GM12878 (cell line): ENCODE data around the gene MAN1A1. TPM values are rescaled to one million over a fixed set of nuclear protein-coding genes. Genes with fewer than 3 reads are reported as not detected.

Experiments used
- ATAC-seq: fragments of 200-7000 bp; cut with Tn5 transposase; 3 replicates; pipeline ENCODE4 v1.9.1; 2020; ENCODE audit warnings: mild to moderate bottlenecking, moderate library complexity
- BruUV-seq: library from RNA; stranded (reverse); fragments of 400-500 nt; replicated peaks from 2 replicates; lab custom pipeline; 2021; lab: Mats Ljungman, UMichigan
- CTCF ChIA-PET: fragments of 300-600 bp; sonication (Branson Sonifier 250); formaldehyde crosslinking; extraction: SDS; loops from one replicate; lab custom pipeline; 2021; ENCODE audit warnings: inconsistent platforms; lab: Yijun Ruan, JAX
- POLR2A ChIA-PET: fragments of 350-600 bp; formaldehyde crosslinking; extraction: SDS; loops from one replicate; lab custom pipeline; 2021; ENCODE audit warnings: inconsistent platforms; lab: Charles Lee
- RAD21 ChIA-PET: fragments of 300-600 bp; sonication (Branson Sonifier 250); formaldehyde crosslinking; loops from one replicate; lab custom pipeline; 2023; ENCODE audit warnings: antibody characterized with exemption; ENCODE audit not compliant: unreplicated experiment; lab: Charles Lee
- SMC1A ChIA-PET: fragments of 300-600 bp; sonication (Branson Sonifier 250); formaldehyde crosslinking; loops from one replicate; lab custom pipeline; 2023; ENCODE audit not compliant: unreplicated experiment, uncharacterized antibody; lab: Charles Lee
- DNase-seq: peaks from one replicate; pipeline ENCODE4 v3.0.0-alpha.2; 2011; ENCODE audit warnings: low read depth, low spot score
- FAIRE-seq: peaks from 3 replicates; lab custom pipeline; 2011; peaks lifted over from hg19 to GRCh38; lab: Jason Lieb, UNC
- H2AFZ ChIP-seq: 2 replicates; pipeline ENCODE4 v1.6.0; 2011; ENCODE audit warnings: low read depth, low read length, control low read depth; ENCODE audit not compliant: control insufficient read depth
- H3K27ac ChIP-seq: 2 replicates; pipeline ENCODE4 v1.5.1; 2011; ENCODE audit warnings: control low read depth; ENCODE audit not compliant: control insufficient read depth, insufficient read depth
- H3K27me3 ChIP-seq, 2 experiments: replicated peaks in 1 of 2; 2 replicates each; pipeline versions ENCODE4 v1.6.0 to v1.6.1; 2011; ENCODE audit warnings: low read length in 1 of 2; ENCODE audit not compliant: control insufficient read depth in 2 of 2, insufficient read depth in 2 of 2
- H3K36me3 ChIP-seq, 2 experiments: 2 replicates each; pipeline ENCODE4 v1.5.1; 2011; ENCODE audit warnings: low read length in 1 of 2; ENCODE audit not compliant: control insufficient read depth in 2 of 2, insufficient read depth in 2 of 2
- H3K4me1 ChIP-seq: 2 replicates; pipeline ENCODE4 v1.6.1; 2011; ENCODE audit warnings: mild to moderate bottlenecking, low read length, moderate library complexity, mixed read lengths; ENCODE audit not compliant: control insufficient read depth, insufficient read depth
- H3K4me2 ChIP-seq: 2 replicates; pipeline ENCODE4 v1.6.0; 2011; ENCODE audit warnings: control low read depth; ENCODE audit not compliant: control insufficient read depth, insufficient read depth
- H3K4me3 ChIP-seq: fragments of 200-600 bp; sonication (generic); 2 replicates; pipeline ENCODE4 v1.5.1; 2016
- H3K79me2 ChIP-seq: 2 replicates; pipeline ENCODE4 v1.6.0; 2011; ENCODE audit warnings: low read length; ENCODE audit not compliant: control insufficient read depth, insufficient read depth
- H3K9ac ChIP-seq: 2 replicates; pipeline ENCODE4 v1.8.0; 2011; ENCODE audit warnings: low read length, control low read depth, mixed read lengths; ENCODE audit not compliant: control insufficient read depth, insufficient read depth
- H3K9me3 ChIP-seq: replicated peaks from 3 replicates; pipeline ENCODE4 v1.5.1; 2011; ENCODE audit warnings: mild to moderate bottlenecking, low read length; ENCODE audit not compliant: control insufficient read depth, insufficient read depth
- H4K20me1 ChIP-seq: 2 replicates; pipeline ENCODE4 v1.6.0; 2011; ENCODE audit not compliant: control insufficient read depth, insufficient read depth
- BMI1 ChIP-seq: fragments of 450-650 bp; IDR thresholded peaks from 2 replicates; pipeline ENCODE4 v1.6.1; 2016; ENCODE audit warnings: mild to moderate bottlenecking, moderate library complexity, borderline replicate concordance
- CBX3 ChIP-seq: fragments of 200-600 bp; sonication (generic); IDR thresholded peaks from 2 replicates; pipeline ENCODE4 v1.6.1; 2016; ENCODE audit warnings: low read depth, borderline replicate concordance
- CREB1 ChIP-seq: IDR thresholded peaks from 2 replicates; pipeline ENCODE4 v1.6.1; 2012; ENCODE audit warnings: low read depth, mild to moderate bottlenecking, inconsistent platforms
- DPF2 ChIP-seq: fragments of 450-650 bp; IDR thresholded peaks from 2 replicates; pipeline ENCODE4 v1.6.1; 2017; ENCODE audit warnings: mild to moderate bottlenecking
- ELK1 ChIP-seq: IDR thresholded peaks from 2 replicates; pipeline ENCODE4 v1.6.1; 2012; ENCODE audit warnings: low read depth, low read length, improper control_type of control experiment
- GATAD2B ChIP-seq: fragments of 450-650 bp; conservative IDR thresholded peaks from 2 replicates; pipeline ENCODE4 v1.6.1; 2017; ENCODE audit warnings: low read depth, mild to moderate bottlenecking, moderate library complexity
- HDGF ChIP-seq: fragments of 450-650 bp; IDR thresholded peaks from 2 replicates; pipeline ENCODE4 v1.6.1; 2016; ENCODE audit warnings: antibody characterized with exemption
- KLF5 ChIP-seq: fragments of 450-650 bp; IDR thresholded peaks from 2 replicates; pipeline ENCODE4 v1.6.1; 2014; ENCODE audit warnings: mild to moderate bottlenecking; ENCODE audit not compliant: partially characterized antibody
- NR2C2 ChIP-seq: IDR thresholded peaks from 2 replicates; pipeline ENCODE4 v1.6.1; 2011; ENCODE audit warnings: borderline replicate concordance, low read depth; ENCODE audit not compliant: control insufficient read depth, insufficient read length
- PAX8 ChIP-seq: fragments of 450-650 bp; IDR thresholded peaks from 2 replicates; pipeline ENCODE4 v1.6.1; 2017; ENCODE audit warnings: mild to moderate bottlenecking, moderate library complexity
- PKNOX1 ChIP-seq: fragments of 450-650 bp; IDR thresholded peaks from 2 replicates; pipeline ENCODE4 v1.6.1; 2016; ENCODE audit warnings: mild to moderate bottlenecking
- PRDM15 ChIP-seq: fragments of 450-650 bp; formaldehyde crosslinking; IDR thresholded peaks from 2 replicates; pipeline ENCODE4 v1.4.0; 2020; ENCODE audit warnings: mild to moderate bottlenecking, moderate library complexity
- REST ChIP-seq: IDR thresholded peaks from 2 replicates; pipeline ENCODE4 v1.6.1; 2012; ENCODE audit warnings: mild to moderate bottlenecking, low read depth, low read length
- RFX5 ChIP-seq: IDR thresholded peaks from 2 replicates; pipeline ENCODE4 v1.6.1; 2011; ENCODE audit warnings: low read depth, low read length, improper control_type of control experiment
- SIN3A ChIP-seq: IDR thresholded peaks from 2 replicates; pipeline ENCODE4 v1.6.1; 2012; ENCODE audit warnings: low read depth, low read length, improper control_type of control experiment
- SIX5 ChIP-seq: IDR thresholded peaks from 2 replicates; pipeline ENCODE4 v1.6.1; 2011; ENCODE audit warnings: mild to moderate bottlenecking, low read depth, low read length, moderate library complexity; ENCODE audit not compliant: severe bottlenecking
- SUZ12 ChIP-seq: fragments of 200-600 bp; sonication (generic); IDR thresholded peaks from one replicate; pipeline ENCODE4 v1.6.1; 2018; ENCODE audit warnings: antibody characterized with exemption, mild to moderate bottlenecking; ENCODE audit not compliant: unreplicated experiment
- WGBS: methylation state at CpG from one replicate; pipeline ENCODE4 v1.1.6; 2016; ENCODE audit warnings: low lambda C conversion rate; ENCODE audit not compliant: insufficient replicate concordance, insufficient coverage; ENCODE audit errors: missing lambda C conversion rate; 5-methylcytosine and 5-hydroxymethylcytosine counted together
- in situ Hi-C: fragments of 300-500 bp; cut with MboI; formaldehyde crosslinking; loops from 9 replicates; pipeline ENCODE4 v1.14.3; 2018; ENCODE audit warnings: mixed read lengths
- intact Hi-C: fragments of 100-400 bp; cut with micrococcal nuclease; formaldehyde crosslinking; loops from one replicate; pipeline ENCODE4 v1.14.2; 2022; ENCODE audit not compliant: unreplicated experiment
- polyA plus RNA-seq, 11 experiments: library from polyadenylated mRNA; depleted of rRNA in 4 of 11; unstranded in 6 of 11; stranded (reverse) in 5 of 11; fragments of >200 nt; fragmentation: Nextera tagmentation in 4 of 11; fragmentation: Illumina TruSeq in 1 of 11; extraction: Ambion mirVana in 4 of 11; extraction: Trizol in 1 of 11; gene quantifications; 1 replicate in 1 of 11; 2 replicates in 10 of 11; pipeline versions ENCODE4 v1.2.1 to v1.2.3, GENCODE V29; 2011 to 2016; ENCODE audit warnings: inconsistent platforms in 2 of 11, missing spikeins in 2 of 11, low read depth in 1 of 11
- total RNA-seq, 4 experiments: library from RNA; depleted of rRNA in 3 of 4; stranded (reverse); fragments of >200 nt in 3 of 4; fragmentation: Illumina TruSeq in 1 of 4; extraction: Trizol in 1 of 4; gene quantifications; 2 replicates each; pipeline versions ENCODE4 v1.2.1 to v1.2.3, GENCODE V29; 2013 to 2021

The MAN1A1 gene
- total and polyA plus RNA-seq, 10 of the 15 experiments (the other 5 are each of a cell fraction or from before 2014, with no cell fraction given): 5.4 to 28.1 (median 19.5) TPM

- FAIRE-seq (no peak), ATAC-seq (no peak), DNase-seq (no peak)
- Histone ChIP-seq H3K9ac (no peak overlapping the region), H3K9me3 (no peaks in the 10 kb centered on the region), H2AFZ (no peak overlapping the region), H3K36me3 (peaks cover 0 to 1% of the 10 kb centered on the region in 2 experiments; a peak in 2 of 4 replicates), H3K27me3 (no peaks in the 10 kb centered on the region), H3K4me3 (no peak overlapping the region), H3K4me2 (no peak overlapping the region), H3K4me1 (no peaks in the 10 kb centered on the region), H3K79me2 (no peaks in the 10 kb centered on the region), H3K27ac (no peak overlapping the region), H4K20me1 (no peaks in the 10 kb centered on the region)
- no peak for TF ChIP-seq NR2C2
- no peak for TF ChIP-seq SIN3A
- no peak for TF ChIP-seq REST
- TF ChIP-seq PKNOX1: no peak
- no peak for TF ChIP-seq SIX5
- TF ChIP-seq ELK1: no peak
- no peak for TF ChIP-seq HDGF
- TF ChIP-seq CREB1: no peak
- no peak for TF ChIP-seq KLF5
- no peak for TF ChIP-seq CBX3
- no peak for TF ChIP-seq SUZ12
- no peak for TF ChIP-seq PRDM15
- no peak for TF ChIP-seq PAX8
- no peak for TF ChIP-seq GATAD2B
- TF ChIP-seq RFX5: no peak
- TF ChIP-seq BMI1: no peak
- no peak for TF ChIP-seq DPF2
- ChIA-PET POLR2A (no interaction called here), RAD21 (no interaction called here), CTCF (interaction anchor here (0.7 kb wide), 1 partner anchor 10 kb away, joined by 3 read pairs; no protein-coding TSS in a partner anchor), SMC1A (interaction anchor here (1.7 to 4.5 kb wide), 2 partner anchors 17 to 123 kb away, joined by 3 to 24 read pairs; no protein-coding TSS in a partner anchor)
- in situ Hi-C loops: no loop called here
- intact Hi-C loops: no loop called here
- WGBS: 100% methylated on average over 1 of the region's 1 CpG
- no TSS peak for BruUV-seq
Observed at GRCh38 chr6:119190176-119190575, 159.4 kb downstream of the MAN1A1 start.
